H1 (cell line): ENCODE measurements around the gene RBM15. TPM values are rescaled to one million over a fixed set of nuclear protein-coding genes. Genes with fewer than 3 reads are reported as not detected.

Source experiments
- CTCF ChIA-PET: fragments of 300-600 bp; sonication (Branson Sonifier 250); formaldehyde crosslinking; loops from one replicate; lab custom pipeline; 2021; ENCODE audit not compliant: partially characterized antibody; lab: Charles Lee
- POLR2A ChIA-PET: fragments of 300-600 bp; sonication (Branson Sonifier 250); formaldehyde crosslinking; loops from one replicate; lab custom pipeline; 2021; ENCODE audit warnings: inconsistent platforms; ENCODE audit not compliant: partially characterized antibody; lab: Charles Lee
- DNase-seq, 2 experiments: peaks; one replicate each; pipeline versions ENCODE4 v3.0.0 to v3.0.0-alpha.2; 2010 to 2022; ENCODE audit warnings: low spot score in 2 of 2, low read depth in 1 of 2, mixed read lengths in 1 of 2
- FAIRE-seq: peaks from 2 replicates; lab custom pipeline; 2011; peaks lifted over from hg19 to GRCh38; lab: Jason Lieb, UNC
- H2AFZ ChIP-seq: 2 replicates; pipeline ENCODE4 v1.8.1; 2012; ENCODE audit warnings: low read length, inconsistent platforms
- H2AK5ac ChIP-seq: 2 replicates; pipeline ENCODE4 v1.6.1; 2013; ENCODE audit warnings: low read depth, low read length
- H2BK120ac ChIP-seq: replicated peaks from 2 replicates; pipeline ENCODE3; 2013; ENCODE audit warnings: low read depth, low read length, inconsistent platforms
- H2BK12ac ChIP-seq: 2 replicates; pipeline ENCODE4 v1.6.1; 2013; ENCODE audit warnings: low read depth, low read length
- H2BK15ac ChIP-seq: 2 replicates; pipeline ENCODE4 v1.6.1; 2013; ENCODE audit warnings: low read length
- H2BK20ac ChIP-seq: 2 replicates; pipeline ENCODE4 v1.6.1; 2013; ENCODE audit warnings: low read length
- H2BK5ac ChIP-seq: 2 replicates; pipeline ENCODE4 v1.6.1; 2013; ENCODE audit warnings: low read depth, low read length
- H3K14ac ChIP-seq: 2 replicates; pipeline ENCODE4 v1.6.1; 2013; ENCODE audit warnings: inconsistent platforms; ENCODE audit not compliant: insufficient read length
- H3K18ac ChIP-seq: 2 replicates; pipeline ENCODE4 v1.6.1; 2013; ENCODE audit warnings: low read length; ENCODE audit errors: extremely low read depth
- H3K23ac ChIP-seq: 2 replicates; pipeline ENCODE4 v1.6.1; 2013; ENCODE audit warnings: inconsistent platforms; ENCODE audit not compliant: insufficient read length
- H3K23me2 ChIP-seq: 2 replicates; pipeline ENCODE4 v1.6.1; 2013; ENCODE audit warnings: low read depth, low read length
- H3K27ac ChIP-seq: 2 replicates; pipeline ENCODE4 v1.6.1; 2011; ENCODE audit warnings: low read depth, low read length, inconsistent platforms
- H3K27me3 ChIP-seq, 4 experiments: replicated peaks in 1 of 4; 1 replicate in 1 of 4; 2 replicates in 3 of 4; pipeline versions ENCODE4 v1.6.1 to v1.8.1; 2011 to 2013; ENCODE audit warnings: low read length in 3 of 4, mild to moderate bottlenecking in 3 of 4, inconsistent platforms in 2 of 4, mixed read lengths in 2 of 4, moderate library complexity in 1 of 4; ENCODE audit not compliant: control insufficient read depth in 3 of 4, insufficient read depth in 3 of 4; ENCODE audit errors: extremely low read depth in 1 of 4
- H3K36me3 ChIP-seq, 4 experiments: 2 replicates each; pipeline versions ENCODE4 v1.6.1 to v1.8.1; 2011 to 2013; ENCODE audit warnings: mild to moderate bottlenecking in 4 of 4, low read length in 3 of 4, moderate library complexity in 2 of 4, control low read depth in 1 of 4, inconsistent platforms in 1 of 4; ENCODE audit not compliant: insufficient read depth in 4 of 4, control insufficient read depth in 2 of 4
- H3K4ac ChIP-seq: replicated peaks from 2 replicates; pipeline ENCODE3; 2013; ENCODE audit warnings: low read length, low read depth, mixed read lengths, inconsistent platforms; ENCODE audit not compliant: insufficient read length
- H3K4me1 ChIP-seq, 4 experiments: replicated peaks in 1 of 4; 1 replicate in 1 of 4; 2 replicates in 3 of 4; pipeline versions ENCODE4 v1.6.1 to v1.8.1; 2011 to 2013; ENCODE audit warnings: low read length in 3 of 4, inconsistent platforms in 2 of 4, mixed read lengths in 1 of 4; ENCODE audit not compliant: insufficient read depth in 4 of 4, control insufficient read depth in 3 of 4
- H3K4me2 ChIP-seq, 2 experiments: 2 replicates each; pipeline versions ENCODE4 v1.6.1 to v1.8.1; 2011 to 2013; ENCODE audit warnings: low read depth in 2 of 2, low read length in 2 of 2, control low read depth in 1 of 2, inconsistent platforms in 1 of 2, mild to moderate bottlenecking in 1 of 2; ENCODE audit not compliant: insufficient read depth in 1 of 2
- H3K4me3 ChIP-seq, 4 experiments: fragments of 200-600, 300-600 bp in 1 of 4; sonication (generic), shearing (Covaris generic), sonication (Bioruptor Twin) in 1 of 4; 2 replicates each; pipeline versions ENCODE4 v1.5.1 to v1.8.1; 2011 to 2016; ENCODE audit warnings: low read length in 4 of 4, low read depth in 3 of 4, control low read depth in 2 of 4, inconsistent platforms in 2 of 4, mild to moderate bottlenecking in 2 of 4, mixed read lengths in 1 of 4, moderate library complexity in 1 of 4; ENCODE audit not compliant: insufficient read depth in 2 of 4; ENCODE audit errors: extremely low read depth in 1 of 4
- H3K56ac ChIP-seq: replicated peaks from 2 replicates; pipeline ENCODE3; 2013; ENCODE audit warnings: low read depth, mild to moderate bottlenecking, mixed read lengths, low read length, inconsistent platforms; ENCODE audit not compliant: insufficient read length
- H3K79me1 ChIP-seq: 2 replicates; pipeline ENCODE4 v1.6.1; 2013; ENCODE audit warnings: low read depth, low read length, control low read depth
- H3K79me2 ChIP-seq, 2 experiments: 2 replicates each; pipeline versions ENCODE4 v1.6.1 to v1.8.1; 2012 to 2013; ENCODE audit warnings: low read length in 2 of 2, mild to moderate bottlenecking in 2 of 2, inconsistent platforms in 1 of 2; ENCODE audit not compliant: insufficient read depth in 2 of 2, control insufficient read depth in 1 of 2
- H3K9ac ChIP-seq, 4 experiments: replicated peaks in 1 of 4; 1 replicate in 1 of 4; 2 replicates in 3 of 4; pipeline versions ENCODE4 v1.6.1 to v1.8.1; 2011 to 2013; ENCODE audit warnings: low read depth in 3 of 4, low read length in 3 of 4, control low read depth in 2 of 4, mild to moderate bottlenecking in 2 of 4, moderate library complexity in 2 of 4, inconsistent platforms in 1 of 4; ENCODE audit errors: extremely low read depth in 1 of 4
- H3K9me3 ChIP-seq, 2 experiments: 2 replicates each; pipeline versions ENCODE4 v1.6.1 to v1.8.1; 2012 to 2013; ENCODE audit warnings: mild to moderate bottlenecking in 2 of 2, moderate library complexity in 2 of 2, control low read depth in 1 of 2, inconsistent platforms in 1 of 2, low read depth in 1 of 2, low read length in 1 of 2, mixed read lengths in 1 of 2; ENCODE audit not compliant: insufficient read depth in 2 of 2
- H4K20me1 ChIP-seq, 2 experiments: replicated peaks in 1 of 2; 2 replicates each; pipeline versions ENCODE3 to v1.8.1; 2011 to 2013; ENCODE audit warnings: inconsistent platforms in 2 of 2, low read length in 2 of 2, mild to moderate bottlenecking in 1 of 2; ENCODE audit not compliant: insufficient read depth in 2 of 2, control insufficient read depth in 1 of 2
- H4K5ac ChIP-seq: 2 replicates; pipeline ENCODE4 v1.6.1; 2013; ENCODE audit warnings: low read length, low read depth, mixed read lengths, inconsistent platforms; ENCODE audit not compliant: insufficient read length
- H4K8ac ChIP-seq: 2 replicates; pipeline ENCODE4 v1.8.0; 2013; ENCODE audit warnings: mild to moderate bottlenecking, moderate library complexity, low read length, inconsistent platforms; ENCODE audit not compliant: insufficient read depth; ENCODE audit errors: extremely low read depth
- H4K91ac ChIP-seq: replicated peaks from 2 replicates; pipeline ENCODE3; 2013; ENCODE audit warnings: low read length, mixed read lengths, inconsistent platforms; ENCODE audit not compliant: insufficient read length
- KDM5A ChIP-seq: fragments of 200-600 bp; IDR thresholded peaks from 2 replicates; pipeline ENCODE4 v1.7.1; 2012; ENCODE audit warnings: mild to moderate bottlenecking, low read length, inconsistent platforms, mixed read lengths
- SP1 ChIP-seq: IDR thresholded peaks from 2 replicates; pipeline ENCODE4 v1.6.1; 2011; ENCODE audit warnings: low read depth, low read length
- WGBS, 2 experiments: shearing (Covaris generic) in 1 of 2; methylation state at CpG; one replicate each; pipeline versions ENCODE4 v1.1.6 to v1.1.7; 2013 to 2015; ENCODE audit warnings: low lambda C conversion rate in 2 of 2, mixed read lengths in 2 of 2, inconsistent platforms in 1 of 2, low coverage in 1 of 2, missing lambda C conversion rate in 1 of 2; ENCODE audit not compliant: insufficient replicate concordance in 2 of 2, insufficient coverage in 1 of 2, insufficient read length in 1 of 2; ENCODE audit errors: extremely low coverage in 1 of 2, missing lambda C conversion rate in 1 of 2; 5-methylcytosine and 5-hydroxymethylcytosine counted together
- polyA plus RNA-seq, 7 experiments: library from polyadenylated mRNA; depleted of rRNA in 3 of 7; stranded (reverse) in 5 of 7; unstranded in 2 of 7; fragments of >200 nt in 5 of 7; fragments of 200-250 nt in 2 of 7; gene quantifications; 1 replicate in 5 of 7; 2 replicates in 1 of 7; 4 replicates in 1 of 7; pipeline versions ENCODE4 v1.2.1 to v1.2.3, GENCODE V29; 2011 to 2013; ENCODE audit warnings: missing spikeins in 2 of 7, mixed read lengths in 2 of 7
- total RNA-seq: library from RNA; stranded (reverse); fragmentation: NEBNext Ultra II Directional; extraction: Animal tissue kit (Norgen Biotek cat#: 25700); gene quantifications from 2 replicates; pipeline ENCODE4 v1.2.1, GENCODE V29; 2021

The RBM15 gene
- total and polyA plus RNA-seq, 2 of the 8 experiments (the other 6 are each of a cell fraction or from before 2014, with no cell fraction given) = 13.5 to 44.9 TPM

DNA sequence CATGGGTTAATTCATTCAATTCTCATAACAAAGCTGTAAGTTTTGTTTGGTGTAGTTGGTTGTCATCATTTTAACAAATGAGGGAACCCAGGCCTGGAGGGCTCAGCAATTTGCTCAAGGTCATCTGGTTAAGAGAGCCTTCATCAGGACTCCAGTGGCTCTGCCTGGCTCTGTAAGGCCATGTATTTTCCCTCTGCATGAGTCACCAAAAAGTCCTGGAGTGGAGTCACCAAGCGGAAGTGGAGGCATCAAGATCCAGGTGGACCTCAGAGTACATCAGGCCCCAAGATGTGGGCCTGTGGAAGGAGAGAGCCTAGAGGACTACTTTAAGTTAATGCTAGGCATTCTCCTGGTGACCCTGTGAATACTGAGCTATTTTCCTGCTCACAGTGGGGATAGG is 30.0 kb upstream of the RBM15 start:
- no peak for TF ChIP-seq KDM5A
- TF ChIP-seq SP1 = peak; percentile 59; the same call in 1 of the 2 replicates
- TF ChIP-seq, all 59 proteins: peak for 1
- Histone ChIP-seq H4K20me1 (no peaks in the 10 kb centered on the region), H3K27ac (no peak overlapping the region), H3K9ac (no peak overlapping the region), H2AK5ac (no peak overlapping the region), H4K91ac (no peak overlapping the region), H3K23me2 (no peaks in the 10 kb centered on the region), H3K36me3 (no peaks in the 10 kb centered on the region), H2BK12ac (no peak overlapping the region), H3K79me1 (no peaks in the 10 kb centered on the region), H3K4me2 (no peak overlapping the region), H2BK5ac (no peak overlapping the region), H3K27me3 (no peaks in the 10 kb centered on the region; a peak in 2 of 7 replicates), H3K56ac (no peak overlapping the region), H3K14ac (no peak overlapping the region), H3K79me2 (no peaks in the 10 kb centered on the region), H3K4ac (no peak overlapping the region), H4K5ac (no peak overlapping the region), H3K4me1 (peaks cover 0 to 7% (median 4%) of the 10 kb centered on the region in 4 experiments; a peak in 5 of 7 replicates), H3K23ac (no peak overlapping the region), H2AFZ (no peak overlapping the region), H2BK20ac (no peak overlapping the region), H4K8ac (no peak overlapping the region), H2BK15ac (no peak overlapping the region), H3K18ac (no peak overlapping the region), H2BK120ac (no peak overlapping the region), H3K9me3 (no peaks in the 10 kb centered on the region), H3K4me3 (no peak overlapping the region)
- WGBS, 2 experiments = 50% methylated on average over 1 of the region's 1 CpG; no CpG with 5 or more reads in 1 of the 2 experiments
- DNase-seq (no peak), FAIRE-seq (no peak)
- CTCF ChIA-PET = interaction anchor here (1.0 to 34.1 kb wide), 13 partner anchors 9 to 166 kb away, joined by 3 to 1001 read pairs (median 8); partner anchors contain the start of gene KCNC4
- POLR2A ChIA-PET = interaction anchor here (0.8 to 1.5 kb wide), 2 partner anchors 30 to 59 kb away, joined by 3 to 7 read pairs; partner anchors contain the start of gene RBM15
